ENCODE results near the gene TCAP.

The TCAP gene

DNA sequence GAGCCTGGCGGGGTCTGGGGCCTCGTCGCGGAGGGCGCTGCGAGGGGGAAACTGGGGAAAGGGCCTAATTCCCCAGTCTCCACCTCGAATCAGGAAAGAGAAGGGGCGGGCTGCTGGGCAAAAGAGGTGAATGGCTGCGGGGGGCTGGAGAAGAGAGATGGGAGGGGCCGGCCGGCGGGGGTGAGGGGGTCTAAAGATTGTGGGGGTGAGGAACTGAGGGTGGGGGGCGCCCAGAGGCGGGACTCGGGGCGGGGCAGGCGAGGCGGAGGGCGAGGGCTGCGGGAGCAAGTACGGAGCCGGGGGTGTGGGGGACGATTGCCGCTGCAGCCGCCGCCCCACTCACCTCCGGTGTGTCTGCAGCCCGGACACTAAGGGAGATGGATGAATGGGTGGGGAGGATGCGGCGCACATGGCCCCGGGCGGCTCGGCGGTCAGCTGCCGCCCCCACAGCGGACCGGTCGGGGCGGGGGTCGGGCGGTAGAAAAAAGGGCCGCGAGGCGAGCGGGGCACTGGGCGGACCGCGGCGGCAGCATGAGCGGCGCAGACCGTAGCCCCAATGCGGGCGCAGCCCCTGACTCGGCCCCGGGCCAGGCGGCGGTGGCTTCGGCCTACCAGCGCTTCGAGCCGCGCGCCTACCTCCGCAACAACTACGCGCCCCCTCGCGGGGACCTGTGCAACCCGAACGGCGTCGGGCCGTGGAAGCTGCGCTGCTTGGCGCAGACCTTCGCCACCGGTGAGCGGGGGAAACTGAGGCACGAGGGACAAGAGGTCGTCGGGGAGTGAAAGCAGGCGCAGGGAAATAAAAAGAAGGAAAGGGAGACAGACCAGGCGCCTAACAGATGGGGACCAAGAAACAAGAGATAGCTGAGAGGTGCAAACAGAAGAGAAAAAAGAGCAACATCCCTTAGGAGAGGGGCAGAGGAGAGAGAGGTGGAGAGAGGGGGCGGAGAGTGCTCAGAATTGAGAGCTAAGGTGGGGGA lies 3.1 kb downstream of the TCAP start, which contains the start of gene PNMT:
TSS of gene PNMT (plus strand) at position 509 of the 980 bp plus-strand sequence. CDS start at position 532, 23 bp downstream.
- TF ChIP-seq, protein P1, sequence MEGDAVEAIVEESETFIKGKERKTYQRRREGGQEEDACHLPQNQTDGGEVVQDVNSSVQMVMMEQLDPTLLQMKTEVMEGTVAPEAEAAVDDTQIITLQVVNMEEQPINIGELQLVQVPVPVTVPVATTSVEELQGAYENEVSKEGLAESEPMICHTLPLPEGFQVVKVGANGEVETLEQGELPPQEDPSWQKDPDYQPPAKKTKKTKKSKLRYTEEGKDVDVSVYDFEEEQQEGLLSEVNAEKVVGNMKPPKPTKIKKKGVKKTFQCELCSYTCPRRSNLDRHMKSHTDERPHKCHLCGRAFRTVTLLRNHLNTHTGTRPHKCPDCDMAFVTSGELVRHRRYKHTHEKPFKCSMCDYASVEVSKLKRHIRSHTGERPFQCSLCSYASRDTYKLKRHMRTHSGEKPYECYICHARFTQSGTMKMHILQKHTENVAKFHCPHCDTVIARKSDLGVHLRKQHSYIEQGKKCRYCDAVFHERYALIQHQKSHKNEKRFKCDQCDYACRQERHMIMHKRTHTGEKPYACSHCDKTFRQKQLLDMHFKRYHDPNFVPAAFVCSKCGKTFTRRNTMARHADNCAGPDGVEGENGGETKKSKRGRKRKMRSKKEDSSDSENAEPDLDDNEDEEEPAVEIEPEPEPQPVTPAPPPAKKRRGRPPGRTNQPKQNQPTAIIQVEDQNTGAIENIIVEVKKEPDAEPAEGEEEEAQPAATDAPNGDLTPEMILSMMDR (IDR thresholded peaks at IDR 0.05), result no peak
- no peaks in the 10 kb centered on the region for H3K9me3 ChIP-seq
- peaks cover 87% of the 10 kb centered on the region for H3K27me3 ChIP-seq
- H3K27ac ChIP-seq, result no peak within 1 kb of the TSS
- peaks cover 10% of the 10 kb centered on the region for H3K36me3 ChIP-seq
- H3K4me1 ChIP-seq (ENCODE audit: control insufficient read depth in 1 of 2, insufficient read depth in 1 of 2, low read depth in 1 of 2, low read length in 1 of 2), result peaks cover 6 to 13% of the 10 kb centered on the region in 2 experiments
- peak within 1 kb of the TSS in 1 of 2 experiments; percentile 3 for H3K4me3 ChIP-seq (ENCODE audit: low read depth in 1 of 2, low read length in 1 of 2)

DNA sequence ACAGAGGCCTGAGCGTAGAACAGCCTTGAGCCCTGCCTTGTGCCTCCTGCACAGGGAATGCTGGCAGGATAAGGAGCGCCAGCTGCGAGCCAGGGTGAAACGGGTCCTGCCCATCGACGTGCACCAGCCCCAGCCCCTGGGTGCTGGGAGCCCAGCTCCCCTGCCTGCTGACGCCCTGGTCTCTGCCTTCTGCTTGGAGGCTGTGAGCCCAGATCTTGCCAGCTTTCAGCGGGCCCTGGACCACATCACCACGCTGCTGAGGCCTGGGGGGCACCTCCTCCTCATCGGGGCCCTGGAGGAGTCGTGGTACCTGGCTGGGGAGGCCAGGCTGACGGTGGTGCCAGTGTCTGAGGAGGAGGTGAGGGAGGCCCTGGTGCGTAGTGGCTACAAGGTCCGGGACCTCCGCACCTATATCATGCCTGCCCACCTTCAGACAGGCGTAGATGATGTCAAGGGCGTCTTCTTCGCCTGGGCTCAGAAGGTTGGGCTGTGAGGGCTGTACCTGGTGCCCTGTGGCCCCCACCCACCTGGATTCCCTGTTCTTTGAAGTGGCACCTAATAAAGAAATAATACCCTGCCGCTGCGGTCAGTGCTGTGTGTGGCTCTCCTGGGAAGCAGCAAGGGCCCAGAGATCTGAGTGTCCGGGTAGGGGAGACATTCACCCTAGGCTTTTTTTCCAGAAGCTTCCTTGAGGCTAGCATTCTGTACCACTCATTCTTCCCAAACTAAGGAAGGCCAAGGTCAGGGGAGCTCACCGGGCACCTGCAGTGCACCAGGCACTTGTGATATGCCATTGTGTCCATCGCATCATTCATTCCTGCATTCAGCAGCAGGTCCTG lies 5.0 kb downstream of the TCAP start:
- Histone ChIP-seq H3K36me3 (no peaks in the 10 kb centered on the region), H3K4me3 (ENCODE audit: low read depth in 1 of 2, low read length in 1 of 2) (no peak overlapping the region), H3K27ac (no peak overlapping the region), H3K27me3 (peaks cover 82% of the 10 kb centered on the region), H3K4me1 (ENCODE audit: control insufficient read depth in 1 of 2, insufficient read depth in 1 of 2, low read depth in 1 of 2, low read length in 1 of 2) (peaks cover 6 to 13% of the 10 kb centered on the region in 2 experiments), H3K9me3 (no peaks in the 10 kb centered on the region)
- TF ChIP-seq, protein P1 (IDR thresholded peaks at IDR 0.05), result no peak

DNA sequence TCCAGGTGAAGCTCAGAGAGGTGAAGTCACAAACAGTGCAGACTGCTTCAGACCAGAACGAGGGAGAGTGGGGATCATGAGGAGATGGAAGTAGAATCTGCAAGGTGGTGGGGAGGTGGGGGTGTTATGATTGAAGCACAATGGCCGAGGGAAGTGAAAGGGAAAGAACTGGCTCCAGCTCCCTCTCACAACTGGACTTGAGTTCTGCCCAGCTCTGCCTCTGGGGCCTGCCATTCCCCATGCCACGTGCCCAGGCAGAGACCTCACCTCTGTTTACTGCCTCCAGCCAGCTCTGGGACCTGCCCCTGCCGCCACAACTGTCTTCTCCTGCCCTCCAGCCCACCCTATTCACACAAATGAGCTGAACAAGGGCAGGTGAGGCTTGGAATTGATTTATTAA lies 5.6 kb downstream of the TCAP start:
- H3K36me3 ChIP-seq, result no peaks in the 10 kb centered on the region
- H3K4me1 ChIP-seq (ENCODE audit: control insufficient read depth in 1 of 2, insufficient read depth in 1 of 2, low read depth in 1 of 2, low read length in 1 of 2), result peaks cover 6 to 13% of the 10 kb centered on the region in 2 experiments
- peaks cover 76% of the 10 kb centered on the region for H3K27me3 ChIP-seq
- no peak overlapping the region for H3K4me3 ChIP-seq (ENCODE audit: low read depth in 1 of 2, low read length in 1 of 2)
- H3K27ac ChIP-seq, result no peak overlapping the region
- TF ChIP-seq, protein P1 (IDR thresholded peaks at IDR 0.05), result no peak
- no peaks in the 10 kb centered on the region for H3K9me3 ChIP-seq

DNA sequence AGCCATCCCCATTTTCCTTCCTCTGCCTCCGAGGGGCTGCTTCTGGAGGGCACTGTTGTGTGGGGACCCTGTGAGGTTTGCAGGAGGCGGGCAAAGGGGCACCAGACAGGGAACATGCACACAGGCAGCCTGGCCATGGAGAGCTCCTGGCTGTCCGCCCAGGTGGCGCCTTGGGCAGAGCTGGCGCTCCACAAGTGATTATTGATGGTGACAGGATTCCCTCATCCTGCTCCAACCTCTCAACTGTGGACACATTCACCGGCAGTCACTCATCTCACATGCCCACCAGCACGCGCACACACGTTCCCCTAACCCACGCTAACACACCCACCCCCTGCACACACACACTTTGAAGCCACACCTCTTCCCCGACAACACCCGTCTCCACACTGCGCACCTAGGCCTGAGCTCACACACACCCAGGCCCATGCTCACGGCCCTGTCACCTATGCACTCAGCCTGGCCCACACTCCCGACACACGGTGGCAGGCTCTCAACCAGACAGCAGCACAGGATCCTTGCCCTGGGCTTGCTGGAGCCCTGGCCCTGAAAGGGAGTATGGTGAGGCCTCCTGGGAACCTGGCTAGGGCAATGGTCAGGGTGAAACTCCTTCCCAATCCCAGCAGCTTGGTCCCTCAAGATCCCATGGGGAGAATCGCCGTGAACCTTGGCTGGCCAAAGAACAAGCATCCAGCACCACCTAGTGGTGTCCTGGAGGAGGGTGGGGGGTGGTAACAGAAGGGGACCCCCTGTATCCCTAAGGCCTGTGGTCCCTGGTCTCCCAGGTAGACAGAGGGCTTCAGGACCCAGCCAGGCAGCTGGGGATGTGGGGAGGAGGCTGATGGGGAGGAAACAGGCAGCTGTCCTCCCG lies 6.7 kb downstream of the TCAP start:
- Histone ChIP-seq H3K27ac (no peak overlapping the region), H3K27me3 (peaks cover 64% of the 10 kb centered on the region), H3K4me1 (ENCODE audit: control insufficient read depth in 1 of 2, insufficient read depth in 1 of 2, low read depth in 1 of 2, low read length in 1 of 2) (peaks cover 6 to 13% of the 10 kb centered on the region in 2 experiments), H3K36me3 (no peaks in the 10 kb centered on the region), H3K9me3 (no peaks in the 10 kb centered on the region), H3K4me3 (ENCODE audit: low read depth in 1 of 2, low read length in 1 of 2) (no peak overlapping the region)
- TF ChIP-seq, protein P1 (IDR thresholded peaks at IDR 0.05), result no peak
